Stromal cell of bone marrow (primary cell): ENCODE data around the gene PRKCZ.

Experiments used
- DNase-seq: peaks from one replicate; pipeline ENCODE4 v3.0.0-alpha.2; 2012; ENCODE audit warnings: low read depth

Gene PRKCZ

DNA sequence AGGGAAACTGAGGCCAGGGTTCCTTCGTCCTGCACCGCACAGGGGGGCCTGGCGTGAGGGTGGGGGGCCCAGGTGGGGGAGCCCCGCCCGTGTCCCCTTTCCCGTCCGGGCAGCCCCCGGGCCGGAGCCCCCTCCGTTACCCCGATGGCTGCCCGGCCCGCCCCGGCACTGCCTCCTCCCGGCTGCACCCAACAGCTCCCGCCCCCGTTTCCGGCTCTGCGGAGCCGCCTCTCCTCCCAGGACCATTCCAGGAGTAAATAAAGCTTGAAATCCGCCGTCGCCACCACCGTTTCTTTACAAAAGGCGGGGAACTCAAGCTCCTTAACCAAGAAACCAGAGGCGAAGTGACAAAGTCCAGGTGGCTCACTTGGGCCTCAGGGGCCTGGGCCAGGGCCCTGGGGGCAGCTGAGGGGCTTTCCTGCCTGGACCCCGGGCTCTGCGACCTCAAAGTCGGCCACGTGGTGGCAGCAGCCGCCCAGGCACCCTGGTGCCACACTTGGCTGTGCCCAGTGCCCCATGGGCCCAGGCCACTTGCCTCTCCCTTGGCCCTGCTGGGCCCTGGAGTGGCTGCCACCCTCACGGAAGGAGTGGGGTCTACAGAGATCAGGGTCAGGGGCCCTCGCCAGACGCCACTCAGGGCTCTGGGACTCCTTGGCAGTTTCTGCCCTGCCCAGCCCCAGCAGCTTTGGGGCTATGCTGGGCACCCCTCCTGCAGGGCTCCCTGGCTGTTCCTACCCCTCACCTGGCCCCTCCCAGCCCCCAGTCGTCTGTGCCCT is 144.9 kb downstream of the PRKCZ start:
- DNase-seq = peak; percentile 80

- no peak for DNase-seq
Observed at GRCh38 chr1:2195785-2196184, 145.6 kb downstream of the PRKCZ start.

DNA sequence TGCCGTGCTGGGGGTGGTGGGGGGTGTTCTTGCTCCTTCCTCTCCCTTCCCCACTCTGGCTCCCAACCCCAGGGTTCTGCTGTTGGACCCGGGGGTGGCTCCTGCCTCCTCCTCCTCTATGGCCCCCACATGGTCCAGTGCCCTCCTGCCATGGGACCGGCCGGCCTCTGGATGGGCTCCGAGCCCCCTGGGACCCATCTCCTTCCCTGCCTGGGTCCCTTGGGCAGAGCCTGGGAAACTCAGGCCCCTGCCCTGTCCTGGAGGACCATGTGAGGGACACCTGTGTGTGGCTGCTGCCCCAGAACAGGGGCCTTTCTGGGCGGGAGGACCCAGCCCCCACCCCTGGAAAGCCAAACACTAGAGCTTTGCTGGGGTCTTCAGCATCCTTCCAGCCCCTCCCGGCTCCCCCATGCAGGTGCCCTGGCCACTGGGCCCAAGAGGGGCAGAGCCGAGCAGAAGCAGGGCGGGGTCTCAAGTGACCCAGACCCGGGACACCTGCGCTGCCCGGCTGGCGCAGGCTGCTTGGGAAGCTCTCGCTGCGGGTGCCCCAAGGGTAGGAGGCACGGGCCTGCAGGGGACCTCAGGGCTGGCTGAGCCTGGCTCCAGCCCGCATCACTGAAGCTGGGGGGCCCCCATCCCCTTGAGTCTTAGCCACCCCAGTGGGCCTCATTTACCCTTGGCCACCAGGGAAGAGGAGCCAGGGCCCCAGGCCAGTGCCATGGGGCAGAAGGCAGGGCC is 146.9 kb downstream of the PRKCZ start:
- DNase-seq = no peak

DNA sequence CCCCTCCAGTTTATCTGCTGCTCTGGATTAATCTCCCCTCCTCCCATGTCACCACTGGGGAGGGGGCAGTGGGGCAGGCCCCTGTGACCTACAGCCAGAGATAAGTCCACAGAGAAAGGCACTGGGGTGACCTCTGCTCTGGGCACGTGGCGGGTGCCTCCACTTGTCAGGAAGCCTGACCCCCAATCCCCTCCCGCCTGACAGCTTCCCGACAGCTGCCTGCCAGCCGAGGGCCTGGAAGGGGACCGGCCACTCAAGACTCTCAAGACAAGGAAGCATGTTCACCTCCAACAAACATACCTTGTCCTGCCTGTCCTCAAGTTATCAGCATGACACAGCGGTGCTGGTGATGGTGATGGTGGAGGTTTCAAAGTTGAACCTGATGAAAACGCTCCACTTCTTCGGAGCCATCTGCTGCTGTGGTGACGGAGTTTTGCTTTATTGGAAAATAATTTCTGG is 147.5 kb downstream of the PRKCZ start:
- no peak for DNase-seq

DNA sequence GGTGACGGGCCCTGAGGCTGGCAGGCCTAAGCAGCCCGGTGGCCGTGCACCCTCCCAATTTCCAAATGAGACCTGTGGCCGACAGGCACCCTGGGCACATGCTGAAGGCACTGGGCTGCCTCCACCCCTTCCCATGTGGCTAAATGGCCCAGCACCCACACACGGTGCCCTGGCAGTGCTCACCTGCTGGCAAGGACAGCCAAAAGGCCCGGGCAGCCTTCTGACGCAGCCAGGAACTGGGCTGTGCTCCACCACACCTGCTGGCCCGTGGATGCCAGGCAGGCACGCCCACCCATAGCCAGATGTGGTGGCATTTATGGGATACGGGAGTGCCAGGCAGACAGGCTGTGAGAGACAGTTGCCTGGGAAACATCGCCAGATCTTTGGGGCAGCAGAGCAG is 148.4 kb downstream of the PRKCZ start:
- no peak for DNase-seq

GRCh38 chr1:2199042-2199810 is 149.0 kb downstream of the PRKCZ start:
- DNase-seq = peak; percentile 88

DNA sequence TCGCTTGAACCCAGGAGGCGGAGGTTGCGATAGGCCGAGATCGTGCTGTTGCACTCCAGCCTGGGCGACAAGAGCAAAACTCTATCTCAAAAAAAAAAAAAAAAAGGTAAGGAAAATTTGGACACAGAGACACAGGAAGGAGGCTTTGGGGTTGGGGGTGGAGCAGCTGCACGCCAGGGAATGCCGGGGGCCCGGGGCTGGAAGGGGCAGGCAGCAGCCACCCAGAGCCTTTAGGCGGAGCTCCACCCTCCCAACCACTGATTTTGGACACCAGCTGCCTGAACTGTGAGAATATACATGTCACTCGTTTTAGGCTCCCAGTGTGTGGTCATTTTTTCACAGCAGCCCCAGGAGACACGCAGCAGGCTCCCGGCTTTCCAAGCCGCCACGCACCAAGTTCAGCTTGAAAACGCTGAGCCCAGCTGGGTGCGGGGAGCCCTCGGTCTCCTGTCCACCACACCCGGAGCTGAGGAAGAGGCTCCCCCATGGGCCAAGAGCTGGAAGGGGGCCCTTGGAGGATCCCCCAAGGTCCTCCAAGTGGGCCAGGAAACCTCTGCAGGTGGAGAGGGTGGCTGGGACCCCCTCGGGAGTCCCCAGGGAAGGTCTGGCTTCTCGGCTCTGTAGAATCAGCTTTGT is 150.2 kb downstream of the PRKCZ start:
- no peak for DNase-seq

DNA sequence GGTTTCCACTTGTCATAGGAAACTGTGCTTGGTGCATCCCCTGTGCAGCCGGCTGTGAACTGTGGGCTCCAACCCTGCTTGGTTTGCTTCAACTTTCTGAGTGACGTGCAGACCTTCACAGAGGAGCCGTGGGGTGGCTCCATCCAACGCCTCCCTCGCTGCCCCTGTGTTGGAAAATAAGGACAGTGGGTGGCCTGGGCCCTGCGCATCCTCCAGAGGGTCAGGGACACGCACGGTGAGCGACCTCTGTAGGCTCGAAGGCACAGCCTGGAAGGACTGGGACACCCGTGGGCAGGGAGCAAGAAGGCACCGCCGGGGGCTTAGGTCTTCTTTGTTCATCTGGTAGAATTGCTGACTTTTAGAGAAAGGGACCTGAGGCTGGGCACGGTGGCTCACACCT is 150.9 kb downstream of the PRKCZ start:
- DNase-seq = no peak

DNA sequence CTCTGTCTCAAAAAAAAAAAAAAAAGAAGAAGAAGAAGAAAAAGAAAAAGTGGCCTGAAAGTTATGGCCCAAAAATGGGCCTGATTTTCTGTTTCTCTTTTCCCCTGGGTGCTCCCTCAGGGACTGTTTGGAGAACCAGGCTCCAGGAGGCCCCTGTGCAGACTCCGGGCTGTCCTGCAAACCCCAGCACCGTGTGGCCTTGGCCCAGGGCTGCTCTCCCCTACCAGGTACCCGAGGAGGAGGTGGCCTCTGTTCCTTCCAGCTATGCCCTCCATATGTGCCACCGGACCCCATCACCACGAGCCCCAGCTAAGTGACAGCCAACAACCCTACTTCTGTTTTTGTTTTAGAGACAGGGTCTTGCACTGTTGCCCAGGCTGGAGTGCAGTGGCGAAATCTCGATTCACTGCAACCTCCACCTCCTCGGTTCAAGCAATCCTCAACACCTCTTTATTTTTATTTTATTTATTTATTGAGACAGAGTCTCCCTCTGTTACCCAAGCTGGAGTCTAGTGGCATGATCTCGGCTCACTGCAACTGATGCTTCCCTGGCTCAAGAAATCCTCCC is 151.9 kb downstream of the PRKCZ start:
- no peak for DNase-seq

DNA sequence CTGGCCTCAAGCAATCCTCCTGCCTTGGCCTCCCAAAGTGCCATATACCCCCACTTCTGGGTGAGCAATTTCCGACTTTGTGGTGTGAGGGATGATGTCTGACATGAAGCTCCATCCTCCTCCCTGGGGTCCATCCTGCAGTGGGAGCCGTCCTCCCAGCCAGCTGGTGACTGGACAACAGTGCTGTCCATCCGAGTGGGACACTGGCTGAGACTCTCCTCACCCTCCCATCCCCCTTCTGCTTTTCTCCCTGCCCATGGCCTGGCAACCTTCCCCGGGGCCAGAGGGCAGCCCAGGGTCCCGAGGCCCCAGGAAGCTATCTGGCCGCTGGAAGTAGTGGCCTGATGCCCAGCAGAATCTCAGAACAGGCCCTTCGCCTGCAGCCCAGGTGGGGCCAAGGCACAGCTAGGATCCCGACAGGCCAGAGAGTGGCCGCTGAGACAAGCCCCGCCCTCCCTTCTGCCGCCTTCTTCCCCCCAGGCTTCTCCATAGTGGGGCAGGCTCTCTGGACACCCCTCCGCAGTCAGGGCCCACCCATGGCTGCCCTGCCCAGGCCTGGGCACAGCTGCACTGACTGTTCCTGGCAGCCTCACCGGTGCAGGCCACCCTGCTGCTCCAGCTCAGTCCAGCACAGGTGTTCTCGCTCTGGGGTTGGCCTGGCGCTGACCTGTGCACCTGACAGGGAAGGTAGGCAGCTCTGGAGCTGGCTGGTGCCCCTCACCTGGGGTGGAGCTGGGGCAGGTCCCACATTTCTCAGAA is 152.8 kb downstream of the PRKCZ start:
- DNase-seq = no peak

DNA sequence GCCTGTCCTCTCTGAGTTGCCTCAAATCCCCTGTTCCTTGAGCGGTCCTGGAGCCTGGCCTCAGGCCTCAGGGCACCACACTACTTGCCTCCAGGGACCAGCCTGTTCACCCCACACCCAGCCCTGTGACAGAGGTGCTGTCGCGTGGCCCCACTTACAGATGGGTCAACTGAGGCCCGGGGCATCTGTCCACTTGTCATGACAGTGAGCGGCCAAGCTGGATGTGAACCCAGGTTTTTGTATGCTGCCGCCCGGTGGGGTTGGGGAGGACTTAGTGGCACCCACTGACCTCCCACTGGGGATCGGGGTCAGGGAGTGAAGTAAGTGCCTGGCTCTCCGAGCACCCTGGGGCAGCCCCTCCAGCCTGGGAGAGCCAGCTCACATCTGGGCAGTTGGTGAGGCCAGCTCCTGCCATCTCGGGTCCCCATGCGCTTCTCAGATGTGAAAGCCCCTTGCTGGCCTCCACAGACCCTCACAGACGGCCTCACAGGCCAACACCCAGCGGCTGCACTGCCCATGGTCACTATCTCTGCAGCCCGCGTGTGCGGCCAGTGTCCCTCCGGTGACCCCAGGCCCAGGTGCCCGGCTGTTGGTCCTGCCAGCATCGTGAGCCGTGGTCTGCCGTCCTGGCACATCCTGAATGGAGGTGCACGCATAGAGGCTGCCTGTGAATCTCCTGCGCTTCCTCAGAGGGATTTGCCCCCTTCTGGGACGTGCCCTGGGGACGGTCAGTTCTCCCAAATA is 153.6 kb downstream of the PRKCZ start:
- DNase-seq = no peak

DNA sequence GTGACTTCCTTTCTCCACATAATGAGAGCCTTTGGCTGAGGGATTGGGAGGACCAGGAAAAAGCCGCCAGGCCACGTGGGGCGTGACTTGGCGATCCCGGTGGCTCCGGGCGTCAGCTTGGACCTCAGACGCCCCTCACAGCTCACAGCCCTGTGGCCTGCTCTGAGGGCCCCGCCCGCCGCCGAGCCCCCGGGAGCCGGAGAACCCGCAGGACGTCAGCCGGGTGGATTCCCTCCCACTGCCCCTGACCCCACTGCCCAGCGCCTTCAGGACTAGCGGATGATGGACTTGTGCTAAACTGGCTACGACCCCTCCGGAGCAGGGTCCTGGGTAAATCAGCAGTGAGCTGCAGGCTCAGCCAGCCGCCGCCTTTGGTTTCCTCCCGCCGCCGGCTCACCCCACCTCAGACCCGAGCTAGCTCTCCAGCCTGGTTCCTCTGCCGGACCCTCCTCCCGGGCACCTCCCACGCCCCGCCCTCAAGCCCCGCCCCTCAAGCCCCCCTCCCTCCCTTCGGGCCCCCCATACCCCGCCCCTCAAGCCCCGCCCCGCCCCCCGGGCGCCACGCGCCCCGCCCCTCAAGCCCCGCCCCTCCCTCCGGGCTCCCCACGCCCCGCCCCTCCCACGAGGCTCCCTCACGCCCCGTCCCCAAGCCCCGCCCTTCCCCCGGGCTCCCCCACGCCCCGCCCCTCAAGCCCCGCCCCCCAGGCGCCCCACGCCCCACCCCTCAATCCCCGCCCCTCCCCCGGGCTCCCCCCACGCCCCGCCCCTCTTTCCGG is 154.4 kb downstream of the PRKCZ start:
- DNase-seq = peak; percentile 48

DNA sequence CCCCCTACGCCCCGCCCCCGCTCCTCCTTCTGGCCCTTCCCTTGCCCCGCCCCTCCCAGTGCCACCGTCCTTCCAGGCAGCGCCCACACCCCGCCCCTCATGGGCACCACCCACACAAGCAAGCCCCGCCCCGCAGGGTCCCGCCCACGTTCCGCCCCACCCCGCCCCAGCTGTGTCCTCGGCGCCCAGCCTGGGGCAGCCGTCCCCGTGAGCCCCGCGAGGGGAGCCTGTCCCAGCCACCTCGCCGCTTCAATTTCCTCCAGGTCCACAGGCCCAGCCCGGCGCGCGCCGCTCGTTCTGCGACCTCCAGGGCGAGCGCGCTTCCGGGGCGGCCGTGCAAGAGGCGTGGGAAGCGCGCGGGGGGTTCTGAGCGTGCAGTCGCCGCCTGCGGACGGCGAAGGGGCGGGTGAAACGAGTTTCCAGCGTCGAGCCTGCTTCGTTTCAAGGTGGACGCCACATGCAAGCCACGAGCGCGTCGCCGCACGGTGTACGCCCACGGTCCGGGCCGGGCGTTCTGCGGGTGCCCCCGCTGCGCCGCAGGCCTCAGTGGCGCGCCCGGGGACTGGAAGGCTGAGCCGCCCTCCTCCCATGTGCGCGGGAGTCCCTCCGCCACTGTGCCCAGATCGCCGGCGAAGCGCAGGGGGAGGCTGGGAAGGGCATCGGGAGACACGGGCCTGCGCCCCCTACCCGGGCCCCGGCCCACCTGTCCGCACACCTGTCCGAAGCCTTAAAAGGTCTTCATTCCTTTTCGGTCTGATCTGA is 155.2 kb downstream of the PRKCZ start:
- peak; percentile 84 for DNase-seq

DNA sequence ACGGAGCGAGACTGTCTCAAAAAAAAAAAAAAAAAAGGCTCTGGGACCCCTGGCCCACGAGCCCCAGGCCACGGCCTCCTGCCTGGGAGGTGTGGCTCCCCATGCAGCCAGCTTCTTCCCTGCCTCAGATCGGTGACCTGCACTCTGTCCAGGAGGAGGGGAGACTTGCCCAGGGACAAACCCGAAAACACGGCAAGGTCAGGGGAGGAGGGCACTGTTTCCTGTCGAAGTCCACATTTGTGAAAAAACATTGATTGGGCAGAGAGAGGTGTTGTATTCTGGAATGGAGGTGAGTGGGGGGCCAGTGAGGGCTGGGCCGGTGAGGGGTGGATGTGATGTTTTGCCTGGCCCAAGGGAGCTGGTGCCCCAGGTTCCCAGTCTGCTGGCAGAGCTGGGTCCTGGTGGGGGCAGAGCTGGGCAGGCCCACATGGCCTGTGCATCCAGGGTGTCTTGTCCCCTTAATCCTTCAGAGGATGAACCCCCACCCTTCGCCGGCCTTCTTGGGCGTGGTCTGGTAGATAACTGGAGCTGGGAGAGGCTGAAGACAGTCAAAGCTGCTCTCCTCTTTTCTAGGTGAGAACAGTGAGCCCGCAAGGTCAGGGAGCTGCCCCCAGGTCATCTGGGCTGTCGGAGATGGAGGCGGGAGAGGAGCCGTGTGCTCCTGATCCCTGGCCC is 156.7 kb downstream of the PRKCZ start:
- DNase-seq = no peak

DNA sequence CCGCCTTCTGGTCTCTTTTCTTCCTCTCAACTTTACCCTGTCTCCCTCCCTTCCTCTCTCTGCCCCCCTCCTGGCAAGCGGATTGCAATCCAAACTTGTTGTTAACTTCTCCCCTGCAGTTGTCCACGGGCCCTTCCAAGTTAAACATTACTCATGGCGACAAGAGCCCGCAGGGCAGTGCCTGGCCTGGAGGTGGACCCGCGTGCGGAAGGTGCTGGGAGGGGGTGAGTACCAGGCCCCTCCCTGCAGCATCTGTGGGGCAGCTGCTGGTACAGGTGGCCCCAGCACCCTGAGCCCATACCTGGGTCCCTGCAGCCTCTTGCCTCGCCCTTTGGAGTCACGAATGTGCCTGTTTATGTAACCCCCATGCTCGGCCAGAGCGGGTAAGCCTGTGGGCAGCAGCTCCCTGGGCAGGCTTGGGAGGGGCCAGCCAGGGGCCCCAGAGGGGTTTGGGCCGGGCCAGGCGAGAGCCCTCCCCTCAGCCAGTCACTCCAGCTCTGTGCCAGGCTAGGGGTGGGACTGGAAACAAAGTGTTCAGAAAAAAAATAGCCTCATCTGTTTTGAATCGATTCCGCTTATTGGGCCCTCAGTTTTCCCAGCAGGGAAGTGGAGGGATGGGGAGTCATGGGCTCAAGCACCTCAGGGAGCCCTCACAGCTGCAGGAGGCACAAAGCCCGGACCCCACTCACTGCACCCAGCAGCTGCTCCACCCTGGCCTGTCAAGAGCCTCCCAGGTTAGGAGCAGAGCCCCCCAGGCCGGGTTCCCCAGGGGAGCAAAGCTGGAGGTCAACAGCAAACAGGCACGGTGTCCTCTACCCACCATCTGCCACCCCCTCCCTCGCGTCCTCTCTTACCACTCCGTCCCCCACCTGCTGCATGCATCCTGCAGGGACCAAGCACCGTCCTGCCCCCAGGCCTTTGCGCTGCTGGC is 158.4 kb downstream of the PRKCZ start:
- peak; percentile 99 for DNase-seq

DNA sequence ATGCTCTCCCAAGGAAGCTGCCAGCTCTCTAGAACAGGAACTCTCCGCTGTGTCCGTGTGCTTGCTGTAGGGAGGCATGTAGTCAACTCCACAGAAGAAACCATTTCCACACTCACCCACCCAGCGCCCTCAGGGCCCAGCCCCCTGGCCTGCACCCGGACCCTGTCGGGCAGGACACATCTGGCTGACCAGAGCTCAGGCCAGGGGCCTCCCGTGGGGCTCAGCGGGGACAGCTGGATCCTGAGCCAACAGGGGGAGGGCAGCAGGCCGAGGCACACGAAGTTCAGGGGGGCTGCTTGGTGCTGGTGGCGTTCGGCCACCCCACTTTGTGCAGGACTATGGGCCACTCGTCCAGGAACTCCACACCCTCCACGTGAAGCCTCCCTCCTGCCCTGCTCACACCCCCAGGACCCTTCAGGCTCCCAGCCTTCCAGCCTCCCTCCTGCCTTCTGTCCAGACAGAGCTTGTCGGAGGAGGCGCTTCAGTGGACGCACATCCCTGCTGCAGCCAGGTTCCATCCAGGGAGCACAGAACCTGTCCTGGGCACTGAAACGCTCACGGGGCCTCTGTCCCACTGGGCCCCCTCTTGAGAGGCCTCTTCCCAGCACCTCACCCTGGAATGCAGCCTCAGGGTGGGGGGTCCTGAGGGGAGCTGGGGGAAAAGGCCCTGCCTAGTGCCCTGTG is 159.3 kb downstream of the PRKCZ start:
- DNase-seq = no peak
